ENCODE measurements around the gene KNG1.

GRCh38 chr3:186717039-186717457, at the start of gene KNG1:
- no peak for TF ChIP-seq CTCF (IDR thresholded peaks at IDR 0.05; ENCODE audit: insufficient read depth, low read depth, low read length)
- TF ChIP-seq EZH2 (IDR thresholded peaks at IDR 0.05; ENCODE audit: insufficient read depth, low read length): no peak

Data from astrocyte (in vitro differentiated cells and primary cell).